GM18520 (cell line): ENCODE data around the gene ANO7.

Experiments used
- ATAC-seq: cut with Tn5 transposase; IDR thresholded peaks from one replicate; pipeline ENCODE4 v1.9.1; 2021; ENCODE audit not compliant: unreplicated experiment

The ANO7 gene

GRCh38 chr2:241244368-241244767 is 55.9 kb downstream of the ANO7 start:
- no peak for ATAC-seq

DNA sequence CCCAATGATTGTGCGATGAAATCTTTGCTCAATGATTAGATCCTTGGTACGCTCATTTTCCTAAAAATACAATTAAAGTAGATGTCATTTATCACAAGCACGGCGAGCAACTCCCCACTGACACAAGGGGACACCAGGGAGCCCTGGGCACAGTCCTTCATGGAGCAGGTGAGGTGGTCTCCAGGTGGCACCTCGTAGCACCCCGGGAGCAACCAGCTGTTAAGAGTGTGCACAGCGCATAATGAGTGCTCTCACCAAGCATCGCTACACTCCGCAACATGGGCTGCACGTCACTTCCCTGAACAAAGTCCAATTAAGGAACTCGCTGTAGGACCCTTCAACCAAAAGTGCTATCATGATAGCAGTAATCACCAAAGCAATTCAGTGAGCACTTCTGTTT is 59.8 kb downstream of the ANO7 start:
- no peak for ATAC-seq

DNA sequence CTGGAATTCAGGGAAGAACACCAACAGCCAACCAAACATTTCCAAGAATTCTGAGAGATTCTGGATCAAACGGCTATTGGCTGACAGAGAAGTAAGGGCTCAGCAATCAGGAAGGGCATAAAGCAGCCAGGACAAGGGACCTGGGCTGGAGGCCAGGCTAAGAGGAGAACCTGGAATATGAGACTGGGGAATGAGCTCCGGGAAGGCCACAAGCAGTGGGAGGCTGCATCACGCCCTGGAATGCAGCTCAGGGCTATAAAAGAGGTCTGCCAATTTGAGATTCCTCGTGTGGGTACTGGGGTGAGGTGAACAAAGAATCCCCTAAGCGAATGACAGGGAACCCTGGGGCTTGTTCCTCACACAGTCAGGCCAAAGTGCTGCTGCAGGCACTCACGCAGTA is 60.4 kb downstream of the ANO7 start:
- no peak for ATAC-seq

GRCh38 chr2:241249654-241250053 is 61.2 kb downstream of the ANO7 start:
- ATAC-seq = no peak

GRCh38 chr2:241252778-241253475 is 64.5 kb downstream of the ANO7 start:
- ATAC-seq = no peak

DNA sequence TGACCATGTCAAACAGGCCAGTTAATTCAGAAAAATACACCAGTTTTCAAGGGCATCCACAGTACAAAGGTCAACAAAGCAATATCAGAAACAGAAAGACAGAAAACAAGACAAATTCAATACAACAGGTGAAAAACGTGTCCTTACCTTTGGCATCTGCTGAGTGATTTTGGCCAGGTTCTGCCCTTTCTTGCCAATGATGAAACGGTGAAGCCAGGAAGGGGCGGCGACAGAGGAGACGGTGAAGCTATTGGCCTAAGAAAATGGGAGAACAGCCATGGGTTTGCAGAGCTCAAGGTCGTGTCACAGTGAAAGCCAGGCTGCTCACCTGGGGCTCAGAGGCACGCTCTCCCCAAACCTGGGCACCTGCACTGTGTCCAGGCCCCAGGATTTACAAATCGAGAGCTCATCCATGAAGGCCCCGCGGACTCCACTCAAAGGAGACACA is 66.5 kb downstream of the ANO7 start:
- no peak for ATAC-seq

DNA sequence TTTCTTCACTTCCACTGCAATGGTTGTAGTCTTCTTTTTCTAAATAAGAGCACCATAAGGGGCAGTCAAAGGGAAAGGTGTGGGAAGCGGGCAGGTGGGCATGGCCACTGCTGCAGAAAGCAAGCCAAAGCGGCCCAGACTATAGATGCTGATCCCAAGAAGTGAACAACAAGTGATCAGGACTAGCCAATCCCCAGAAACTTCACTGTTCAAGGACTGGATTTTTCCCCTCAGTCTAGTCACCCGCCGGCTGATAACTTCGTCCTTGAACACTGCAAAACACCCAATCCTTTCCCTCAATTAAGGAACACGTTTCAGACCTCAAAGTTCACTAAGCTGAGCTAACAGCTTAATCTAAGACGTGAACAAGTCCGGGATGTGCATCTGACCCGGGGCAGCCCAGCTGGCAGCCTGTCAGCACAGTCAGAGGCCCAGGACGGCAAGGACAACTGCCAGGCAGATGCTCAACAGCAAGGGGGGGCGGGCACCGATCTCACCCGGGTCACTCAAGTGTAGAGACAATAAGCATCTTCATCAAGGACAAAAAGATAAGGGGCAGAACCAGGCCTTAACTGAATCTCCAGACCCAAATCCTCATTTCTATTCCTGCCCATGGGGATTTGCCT is 67.2 kb downstream of the ANO7 start:
- no peak for ATAC-seq

- no peak for ATAC-seq
Observed at GRCh38 chr2:241256168-241256545, 67.7 kb downstream of the ANO7 start.

DNA sequence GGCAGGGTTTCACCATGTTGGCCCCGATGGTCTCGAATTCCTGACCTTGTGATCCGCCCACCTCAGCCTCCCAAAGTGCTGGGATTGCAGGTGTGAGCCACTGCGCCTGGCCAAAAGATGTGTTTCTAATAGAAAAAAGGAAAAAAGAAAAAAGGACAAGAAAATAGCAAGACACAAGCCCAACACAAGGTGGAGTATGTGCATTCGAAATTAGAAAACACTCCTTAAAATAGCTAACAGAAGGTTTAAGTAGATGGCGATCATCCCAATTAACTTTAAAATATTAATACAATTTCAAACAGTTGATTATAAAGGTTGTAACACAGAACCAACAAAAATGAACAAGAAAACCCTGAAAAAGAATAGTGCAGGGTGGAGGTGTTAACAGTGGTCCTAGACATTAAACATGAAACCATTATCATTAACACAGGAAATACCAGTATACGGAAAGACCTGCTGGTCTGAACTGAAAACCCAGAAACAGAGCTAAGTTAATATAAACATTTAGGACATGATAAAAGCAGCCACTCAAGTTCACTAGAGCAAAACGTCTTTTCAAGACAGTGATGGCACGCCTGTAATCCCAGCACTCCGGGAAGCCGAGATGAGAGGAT is 69.0 kb downstream of the ANO7 start:
- ATAC-seq = no peak

GRCh38 chr2:241258505-241259280 is 70.2 kb downstream of the ANO7 start:
- ATAC-seq = no peak

- no peak for ATAC-seq
Observed at GRCh38 chr2:241260911-241261310, 72.4 kb downstream of the ANO7 start.

GRCh38 chr2:241261628-241262027 is 73.2 kb downstream of the ANO7 start:
- no peak for ATAC-seq

GRCh38 chr2:241263061-241263460 is 74.6 kb downstream of the ANO7 start:
- ATAC-seq = no peak

DNA sequence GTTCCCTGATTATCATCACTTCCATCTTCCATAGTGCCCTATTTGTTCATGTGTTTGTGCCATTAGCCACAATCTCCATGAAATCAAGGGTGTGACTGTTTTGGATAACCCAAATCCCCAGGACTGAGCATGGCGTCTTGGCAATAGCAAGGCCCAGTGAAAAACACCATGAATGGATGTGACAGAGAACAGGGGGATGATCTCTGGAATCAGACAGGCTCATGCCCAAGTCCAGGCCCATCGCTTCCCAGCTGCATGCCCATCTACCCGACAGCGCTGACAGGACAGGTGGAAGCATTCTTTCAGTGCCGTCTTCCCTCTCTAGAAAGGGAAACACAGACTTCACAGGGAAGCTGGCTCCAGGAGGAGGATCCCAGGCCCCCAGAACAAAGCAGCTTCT is 77.0 kb downstream of the ANO7 start:
- ATAC-seq = no peak

GRCh38 chr2:241267249-241268067 is 79.0 kb downstream of the ANO7 start:
- ATAC-seq = no peak

DNA sequence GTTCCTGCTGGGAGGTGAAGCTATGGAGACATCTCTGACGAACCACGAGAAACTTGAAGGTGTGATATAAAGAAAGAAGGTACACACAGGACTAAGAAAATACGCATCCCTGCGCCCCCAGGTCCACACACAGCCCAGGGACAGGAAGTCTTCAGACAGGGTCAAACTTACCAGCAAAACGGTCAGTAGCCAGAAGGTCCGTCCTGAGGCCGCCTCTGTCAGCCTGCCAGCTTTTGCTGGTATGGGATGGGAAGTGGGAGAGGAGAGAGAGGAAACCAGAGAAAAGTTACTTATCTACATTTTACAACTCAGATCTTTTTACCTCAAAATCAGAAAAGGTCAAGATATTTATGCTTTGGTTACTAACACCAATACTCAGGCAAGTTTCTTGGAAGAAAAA is 79.8 kb downstream of the ANO7 start:
- ATAC-seq = no peak

GRCh38 chr2:241268716-241269445 is 80.4 kb downstream of the ANO7 start:
- ATAC-seq = no peak

- no peak for ATAC-seq
Observed at GRCh38 chr2:241269707-241270520, 81.4 kb downstream of the ANO7 start.

DNA sequence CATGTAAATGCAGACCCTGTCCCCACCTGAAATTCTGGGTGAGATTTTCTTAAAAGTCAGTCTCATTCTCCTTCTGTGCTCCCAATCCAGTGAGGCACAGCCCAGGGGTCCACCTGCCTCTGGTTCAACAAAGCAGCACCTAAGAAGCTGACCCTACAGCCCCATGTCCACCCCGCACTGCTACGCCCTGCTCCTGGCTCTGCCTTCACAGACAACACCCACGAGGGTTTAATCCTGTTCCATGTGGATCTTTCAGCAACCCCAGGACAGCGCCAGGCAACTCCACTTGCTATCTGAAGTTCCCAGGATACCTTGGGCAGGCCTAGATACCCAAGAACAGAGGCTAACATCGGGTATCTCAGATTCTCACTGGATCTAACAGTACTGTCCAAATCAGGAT is 82.1 kb downstream of the ANO7 start:
- no peak for ATAC-seq
